NK-92 (cell line): ENCODE results near the gene PIWIL1.

Source experiments
- DNase-seq: peaks from one replicate; lab custom pipeline; 2025; ENCODE audit not compliant: unreplicated experiment; lab: John Stamatoyannopoulos, UW

PIWIL1 gene

GRCh38 chr12:130337488-130338303 lies at the start of gene PIWIL1:
TSS of gene PIWIL1 (plus strand) at chr12:130337887. CDS start at chr12:130342592, 4,705 bp downstream.
- DNase-seq, result no peak

- DNase-seq, result no peak
These were observed 49.5 kb upstream of the PIWIL1 start for GRCh38 chr12:130288206-130288605.

- no peak for DNase-seq
These were observed 49.0 kb upstream of the PIWIL1 start for GRCh38 chr12:130288691-130289090.

- no peak for DNase-seq
These were observed 47.6 kb upstream of the PIWIL1 start for GRCh38 chr12:130290114-130290513.

- DNase-seq, result no peak
These were observed 39.2 kb upstream of the PIWIL1 start for GRCh38 chr12:130298322-130299021.

- no peak for DNase-seq
These were observed 38.1 kb upstream of the PIWIL1 start for GRCh38 chr12:130299574-130299973.

- DNase-seq, result no peak
These were observed 37.6 kb upstream of the PIWIL1 start for GRCh38 chr12:130300090-130300489.

GRCh38 chr12:130300737-130301535 lies 36.8 kb upstream of the PIWIL1 start:
- DNase-seq, result no peak

- DNase-seq, result no peak
These were observed 36.1 kb upstream of the PIWIL1 start for GRCh38 chr12:130301559-130301958.

GRCh38 chr12:130303781-130304180 lies 33.9 kb upstream of the PIWIL1 start:
- no peak for DNase-seq

- no peak for DNase-seq
These were observed 29.8 kb upstream of the PIWIL1 start for GRCh38 chr12:130307859-130308258.

- no peak for DNase-seq
These were observed 29.3 kb upstream of the PIWIL1 start for GRCh38 chr12:130308393-130308792.

GRCh38 chr12:130316251-130316650 lies 21.4 kb upstream of the PIWIL1 start:
- no peak for DNase-seq

GRCh38 chr12:130320536-130320935 lies 17.2 kb upstream of the PIWIL1 start:
- DNase-seq, result no peak

GRCh38 chr12:130322263-130322662 lies 15.4 kb upstream of the PIWIL1 start:
- DNase-seq, result no peak

GRCh38 chr12:130330685-130331084 lies 7.0 kb upstream of the PIWIL1 start:
- DNase-seq, result no peak

- DNase-seq, result no peak
These were observed 6.5 kb upstream of the PIWIL1 start for GRCh38 chr12:130331146-130331545.

- no peak for DNase-seq
These were observed 4.3 kb upstream of the PIWIL1 start for GRCh38 chr12:130333341-130333740.

GRCh38 chr12:130334399-130334798 lies 3.3 kb upstream of the PIWIL1 start:
- no peak for DNase-seq

- no peak for DNase-seq
These were observed 2.8 kb upstream of the PIWIL1 start for GRCh38 chr12:130334937-130335336.

- DNase-seq, result no peak
These were observed 1.9 kb upstream of the PIWIL1 start for GRCh38 chr12:130335517-130336392.
